Neural crest cell (in vitro differentiated cells): Measurements from ENCODE around the gene GTSE1. TPM values are rescaled to one million over a fixed set of nuclear protein-coding genes. Genes with fewer than 3 reads are reported as not detected.

Experiments used
- DNase-seq: peaks from one replicate; pipeline ENCODE4 v3.0.0; 2021; ENCODE audit warnings: low read depth, mixed read lengths, low spot score
- H3K27ac Mint-ChIP-seq: one replicate; pipeline ENCODE4 v1.8.0; 2021; ENCODE audit warnings: mild to moderate bottlenecking, mixed read lengths; ENCODE audit not compliant: unreplicated experiment
- H3K27me3 Mint-ChIP-seq: 2 replicates; pipeline ENCODE4 v1.8.0; 2021; ENCODE audit warnings: low read depth, mild to moderate bottlenecking, mixed read lengths
- H3K36me3 Mint-ChIP-seq: 2 replicates; pipeline ENCODE4 v1.8.0; 2021; ENCODE audit warnings: low read depth, mild to moderate bottlenecking, mixed read lengths
- H3K4me1 Mint-ChIP-seq: 2 replicates; pipeline ENCODE4 v1.8.0; 2021; ENCODE audit warnings: mixed read lengths
- H3K4me3 Mint-ChIP-seq: one replicate; pipeline ENCODE4 v1.8.0; 2021; ENCODE audit warnings: mild to moderate bottlenecking, mixed read lengths
- H3K9me3 Mint-ChIP-seq: 2 replicates; pipeline ENCODE4 v1.8.0; 2021; ENCODE audit warnings: mixed read lengths
- CTCF ChIP-seq: fragments of 200-600 bp; sonication (generic); conservative IDR thresholded peaks from 2 replicates; pipeline ENCODE4 v1.5.0; 2021; ENCODE audit warnings: antibody characterized with exemption, mild to moderate bottlenecking
- total RNA-seq: library from RNA; stranded (reverse); gene quantifications from 2 replicates; pipeline ENCODE4 v1.2.1, GENCODE V29; 2021

GTSE1 gene
- total RNA-seq, 1 donor from 2014 or later = 67.6 TPM

- Mint-ChIP-seq H3K27me3 (no peaks in the 10 kb centered on the region), H3K9me3 (no peaks in the 10 kb centered on the region), H3K4me3 (no peak overlapping the region), H3K36me3 (peaks cover 7% of the 10 kb centered on the region), H3K4me1 (no peaks in the 10 kb centered on the region), H3K27ac (no peak overlapping the region)
- DNase-seq = no peak
- no peak for TF ChIP-seq CTCF
These were observed 51.5 kb downstream of the GTSE1 start for GRCh38 chr22:46348099-46348695.

GRCh38 chr22:46349238-46349637, 52.6 kb downstream of the GTSE1 start:
- no peak for DNase-seq
- Mint-ChIP-seq H3K36me3 (peaks cover 4% of the 10 kb centered on the region), H3K4me3 (no peak overlapping the region), H3K27ac (no peak overlapping the region), H3K9me3 (no peaks in the 10 kb centered on the region), H3K4me1 (no peaks in the 10 kb centered on the region), H3K27me3 (no peaks in the 10 kb centered on the region)
- TF ChIP-seq CTCF = no peak

GRCh38 chr22:46349681-46350080, 53.0 kb downstream of the GTSE1 start:
- DNase-seq = no peak
- H3K4me1 Mint-ChIP-seq = no peaks in the 10 kb centered on the region
- no peak overlapping the region for H3K4me3 Mint-ChIP-seq
- H3K9me3 Mint-ChIP-seq = no peaks in the 10 kb centered on the region
- H3K27ac Mint-ChIP-seq = no peak overlapping the region
- no peaks in the 10 kb centered on the region for H3K27me3 Mint-ChIP-seq
- H3K36me3 Mint-ChIP-seq = peaks cover 2% of the 10 kb centered on the region
- TF ChIP-seq CTCF = no peak

- Mint-ChIP-seq H3K9me3 (no peaks in the 10 kb centered on the region), H3K27ac (no peak overlapping the region), H3K4me1 (no peaks in the 10 kb centered on the region), H3K4me3 (no peak overlapping the region), H3K27me3 (no peaks in the 10 kb centered on the region), H3K36me3 (peaks cover 2% of the 10 kb centered on the region)
- DNase-seq = no peak
- TF ChIP-seq CTCF = no peak
These were observed 53.5 kb downstream of the GTSE1 start for GRCh38 chr22:46350121-46350520.

GRCh38 chr22:46350646-46351045, 54.0 kb downstream of the GTSE1 start:
- Mint-ChIP-seq H3K27me3 (no peaks in the 10 kb centered on the region), H3K36me3 (peaks cover 6% of the 10 kb centered on the region), H3K4me3 (no peak overlapping the region), H3K27ac (no peak overlapping the region), H3K4me1 (no peaks in the 10 kb centered on the region), H3K9me3 (no peaks in the 10 kb centered on the region)
- TF ChIP-seq CTCF = no peak
- no peak for DNase-seq
